GM21381 (cell line): Measurements from ENCODE around the gene SEMA5B.

Experiments used
- ATAC-seq: cut with Tn5 transposase; IDR thresholded peaks from one replicate; pipeline ENCODE4 v1.9.1; 2021; ENCODE audit warnings: mild to moderate bottlenecking, moderate library complexity; ENCODE audit not compliant: unreplicated experiment

Gene SEMA5B

DNA sequence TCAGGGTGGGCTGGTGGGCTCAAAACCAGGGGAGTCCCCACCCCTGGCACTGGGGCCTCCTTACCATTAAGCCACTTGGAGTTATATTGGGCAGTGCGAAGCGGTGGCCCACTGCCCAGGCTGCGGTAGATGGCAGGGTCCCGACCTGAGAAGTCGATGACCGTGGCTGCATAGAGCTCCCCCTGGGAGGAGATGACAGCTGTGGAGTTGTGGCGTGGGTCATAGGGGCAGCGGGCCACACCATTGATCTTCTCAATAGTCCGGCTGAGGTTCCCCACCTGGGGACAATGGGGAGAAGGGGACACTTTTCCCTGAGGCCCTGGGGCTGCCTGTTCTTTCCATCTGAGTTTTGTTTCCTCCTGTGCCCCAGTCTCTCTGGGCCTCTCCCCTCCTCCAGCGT is 99.8 kb downstream of the SEMA5B start:
- ATAC-seq: no peak

DNA sequence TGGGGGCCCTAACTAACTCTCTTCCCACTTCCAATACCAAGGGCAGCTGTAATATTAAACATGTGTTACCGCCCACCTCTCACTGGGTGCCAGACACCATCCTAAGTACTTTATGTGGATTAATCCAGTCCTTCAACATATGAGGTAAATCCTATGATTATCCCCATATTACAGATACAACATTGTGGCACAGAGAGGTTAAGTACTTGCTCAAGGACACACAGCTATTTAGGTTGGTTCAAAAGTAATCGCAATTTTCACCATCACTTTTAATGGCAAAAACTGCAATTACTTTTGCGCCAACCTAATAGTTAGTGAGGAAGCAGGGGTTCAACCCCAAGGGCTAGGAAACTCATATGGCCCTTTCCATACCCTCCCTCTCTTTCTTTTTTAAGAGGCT is 100.8 kb downstream of the SEMA5B start:
- no peak for ATAC-seq

- ATAC-seq: no peak
These were observed 101.2 kb downstream of the SEMA5B start for GRCh38 chr3:122926322-122926721.

GRCh38 chr3:122925756-122926155 is 101.8 kb downstream of the SEMA5B start:
- no peak for ATAC-seq

- no peak for ATAC-seq
These were observed 103.5 kb downstream of the SEMA5B start for GRCh38 chr3:122924056-122924455.

DNA sequence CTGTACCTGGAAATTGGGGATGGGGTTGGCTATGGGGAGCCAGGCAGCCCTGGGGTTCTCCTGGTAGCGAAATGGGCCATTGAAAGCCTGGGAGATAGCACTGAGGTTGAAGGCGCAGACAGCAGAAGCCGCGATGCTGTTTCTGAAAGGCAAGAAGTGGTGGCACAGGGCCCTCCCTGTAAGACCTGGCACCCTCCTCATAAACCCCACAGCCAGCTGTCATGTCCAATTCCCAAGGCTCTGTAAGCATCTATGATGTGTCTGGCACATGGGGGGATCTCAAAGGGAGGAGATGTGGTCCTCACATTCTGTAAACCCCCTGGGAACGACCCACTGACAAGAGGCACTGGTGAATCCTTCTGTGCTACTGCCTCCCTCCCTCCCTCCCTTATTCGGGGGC is 104.0 kb downstream of the SEMA5B start:
- no peak for ATAC-seq

- no peak for ATAC-seq
These were observed 105.5 kb downstream of the SEMA5B start for GRCh38 chr3:122921791-122922651.

- ATAC-seq: no peak
These were observed 106.6 kb downstream of the SEMA5B start for GRCh38 chr3:122920986-122921385.

DNA sequence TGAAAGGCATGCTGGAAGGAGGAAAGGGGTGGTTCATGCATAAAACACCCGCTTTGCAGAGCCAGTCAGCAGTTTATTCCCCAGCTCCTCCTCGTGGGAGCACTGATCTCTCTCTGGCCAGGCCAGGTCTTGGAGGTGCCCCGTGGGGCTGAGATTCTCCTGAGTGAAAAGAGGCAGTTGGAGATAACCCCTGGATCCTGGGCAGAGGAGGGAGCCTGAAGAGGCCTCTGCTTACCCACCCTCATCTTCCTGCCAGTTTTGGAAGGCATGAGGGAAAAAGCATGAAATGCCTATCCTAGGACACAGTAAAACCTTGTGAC is 108.3 kb downstream of the SEMA5B start:
- ATAC-seq: no peak

GRCh38 chr3:122918576-122919290 is 108.8 kb downstream of the SEMA5B start:
- ATAC-seq: no peak

GRCh38 chr3:122917412-122917811 is 110.2 kb downstream of the SEMA5B start:
- no peak for ATAC-seq

DNA sequence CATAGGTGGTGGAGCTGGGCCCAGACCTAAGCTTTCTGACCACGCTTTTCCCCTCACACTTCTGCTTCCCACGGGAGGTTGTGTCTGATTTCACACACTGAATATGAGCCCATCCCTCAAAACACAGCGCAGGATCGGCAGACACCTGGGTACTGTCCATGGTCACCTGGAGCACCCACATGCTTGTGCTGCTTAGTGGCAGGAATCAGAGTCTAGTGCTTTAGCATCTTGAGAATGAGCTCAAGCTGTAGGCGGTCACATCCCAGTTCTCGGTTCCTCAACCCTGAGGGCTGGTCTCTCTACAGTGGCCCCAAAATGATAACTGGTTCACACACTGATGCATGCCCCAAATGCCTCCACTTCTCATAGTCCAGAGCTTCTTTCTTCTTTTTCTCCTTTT is 111.0 kb downstream of the SEMA5B start:
- ATAC-seq: no peak

- no peak for ATAC-seq
These were observed 111.5 kb downstream of the SEMA5B start for GRCh38 chr3:122916084-122916483.

DNA sequence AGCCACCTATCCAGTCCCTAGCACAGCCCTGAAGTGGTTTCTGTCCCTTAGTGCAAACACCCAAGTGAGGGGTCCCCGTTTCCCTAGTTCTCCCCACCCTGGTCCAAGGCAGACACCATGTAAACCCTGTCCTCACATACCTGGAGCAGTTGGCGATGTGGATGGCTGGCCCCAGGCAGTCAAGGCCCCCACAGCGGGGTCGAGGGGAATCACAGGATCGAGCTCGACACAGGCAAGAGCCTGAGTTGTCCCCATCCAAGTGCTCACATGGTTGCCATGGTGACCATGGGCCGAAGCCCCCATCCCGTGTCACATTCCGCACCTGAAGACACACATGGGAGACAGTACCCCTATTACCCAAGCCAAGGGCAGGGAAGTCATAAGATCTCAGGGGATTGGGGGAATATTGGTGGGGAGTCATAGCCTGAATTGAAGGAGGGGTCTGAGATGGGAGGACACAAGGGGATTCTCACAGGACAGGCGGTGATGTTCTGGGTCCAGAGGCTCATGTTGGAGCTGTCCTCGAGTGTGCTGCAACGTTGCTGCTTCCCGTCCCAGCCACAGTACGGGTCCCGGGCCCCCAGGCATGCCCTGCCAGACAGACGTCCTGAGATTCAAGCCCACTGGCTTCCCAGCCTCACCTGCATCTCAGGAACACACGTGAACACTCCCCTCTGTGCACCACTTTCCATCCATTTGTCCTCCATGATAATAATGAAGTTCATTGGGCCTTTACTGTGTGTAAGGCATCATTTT is 112.1 kb downstream of the SEMA5B start:
- ATAC-seq: no peak

GRCh38 chr3:122913539-122914100 is 113.9 kb downstream of the SEMA5B start:
- no peak for ATAC-seq

GRCh38 chr3:122912772-122913538 is 114.6 kb downstream of the SEMA5B start:
- no peak for ATAC-seq

DNA sequence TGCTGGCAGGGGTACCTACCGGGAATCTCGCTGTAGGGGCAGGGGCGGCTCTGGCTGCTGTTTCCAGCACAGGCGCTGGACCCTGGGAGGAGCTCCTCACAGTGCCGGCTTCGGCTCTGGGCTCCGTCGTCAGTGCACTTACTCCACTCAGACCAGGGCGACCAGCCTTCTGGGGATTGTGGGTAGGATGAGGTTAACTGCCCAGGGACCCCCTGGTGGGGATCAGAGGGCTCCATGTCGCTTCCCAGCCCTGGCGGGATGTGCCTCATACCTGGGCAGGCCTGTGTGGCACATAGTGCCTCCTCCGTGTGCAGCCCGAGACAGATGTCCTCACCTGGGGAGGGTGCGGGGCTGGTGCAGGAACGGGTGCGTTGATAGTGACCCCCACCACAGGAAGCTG is 115.7 kb downstream of the SEMA5B start:
- no peak for ATAC-seq

GRCh38 chr3:122908251-122908650 is 119.3 kb downstream of the SEMA5B start:
- ATAC-seq: no peak

GRCh38 chr3:122907471-122907870 is 120.1 kb downstream of the SEMA5B start:
- no peak for ATAC-seq

DNA sequence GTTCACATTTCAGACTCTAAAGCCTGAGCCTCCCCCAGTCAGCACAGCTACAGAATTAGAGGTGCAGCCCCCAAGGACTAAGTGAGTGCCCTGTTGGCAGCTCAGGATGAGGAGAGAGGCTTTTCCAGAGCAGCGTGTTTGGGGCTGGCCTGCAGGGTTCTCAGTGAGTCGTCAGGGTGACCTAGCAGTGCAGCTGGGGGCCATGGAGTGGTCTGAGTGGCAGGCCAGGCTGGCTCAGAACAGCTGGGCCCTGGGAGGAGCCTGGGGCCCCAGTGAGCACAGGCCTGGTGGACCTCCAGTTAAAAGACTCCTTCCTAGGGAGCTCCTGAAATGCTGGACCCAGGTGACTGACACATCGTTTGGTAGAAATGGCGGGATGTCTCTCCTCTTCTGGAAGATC is 124.4 kb downstream of the SEMA5B start:
- no peak for ATAC-seq

DNA sequence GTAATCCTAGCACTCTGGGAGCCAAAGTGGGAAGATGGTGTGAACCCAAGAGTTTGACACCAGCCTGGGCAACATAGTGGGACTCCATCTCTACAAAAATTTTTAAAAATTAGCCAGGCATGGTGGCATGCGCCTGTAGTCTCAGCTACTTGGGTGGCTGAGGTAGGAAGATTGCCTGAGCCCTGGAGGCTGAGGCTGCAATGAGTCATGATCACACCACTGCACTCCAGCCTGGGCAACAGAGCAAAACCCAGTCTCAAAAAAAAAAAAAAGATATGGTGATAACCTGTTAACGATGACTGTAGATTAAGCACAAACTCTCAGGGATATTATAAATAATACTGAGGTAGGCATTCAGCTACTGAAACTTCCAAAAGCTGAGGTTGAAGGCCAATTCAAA is 125.2 kb downstream of the SEMA5B start:
- ATAC-seq: no peak
